Caco-2 (cell line): ENCODE measurements around the gene LRRC27. TPM values are rescaled to one million over a fixed set of nuclear protein-coding genes. Genes with fewer than 3 reads are reported as not detected.

ENCODE experiments used
- BruUV-seq: library from RNA; stranded (reverse); fragments of 400-500 nt; replicated peaks from 2 replicates; lab custom pipeline; 2021; lab: Mats Ljungman, UMichigan
- CTCF ChIA-PET: fragments of 300-600 bp; sonication (Branson Sonifier 250); formaldehyde crosslinking; loops from one replicate; lab custom pipeline; 2022; ENCODE audit warnings: antibody characterized with exemption; lab: Charles Lee
- POLR2A ChIA-PET: fragments of 300-600 bp; sonication (Branson Sonifier 250); formaldehyde crosslinking; loops from one replicate; lab custom pipeline; 2022; ENCODE audit warnings: antibody characterized with exemption; lab: Charles Lee
- DNase-seq, 2 experiments: peaks; one replicate each; pipeline versions ENCODE4 v3.0.0 to v3.0.0-alpha.2; 2020 to 2022
- H3K27me3 ChIP-seq: replicated peaks from 2 replicates; pipeline ENCODE4 v1.6.0; 2011; ENCODE audit warnings: low read length; ENCODE audit not compliant: control insufficient read depth, insufficient read depth
- H3K36me3 ChIP-seq: 2 replicates; pipeline ENCODE4 v1.5.1; 2011; ENCODE audit warnings: low read length; ENCODE audit not compliant: control insufficient read depth, insufficient read depth
- H3K4me1 ChIP-seq: fragments of 250-450 bp; sonication (Bioruptor Pico); 2 replicates; pipeline ENCODE4 v1.5.1; 2020; ENCODE audit warnings: mild to moderate bottlenecking
- H3K4me3 ChIP-seq: 2 replicates; pipeline ENCODE4 v1.5.1; 2011; ENCODE audit warnings: low read depth, mild to moderate bottlenecking, control low read depth, low read length
- H3K9me3 ChIP-seq: fragments of 250-450 bp; sonication (Bioruptor Pico); 2 replicates; pipeline ENCODE4 v1.5.1; 2020; ENCODE audit warnings: mild to moderate bottlenecking, moderate library complexity
- H3K27ac Mint-ChIP-seq: one replicate; pipeline ENCODE4 v1.8.0; 2022; ENCODE audit warnings: mixed read lengths; ENCODE audit not compliant: unreplicated experiment
- H3K27me3 Mint-ChIP-seq: one replicate; pipeline ENCODE4 v1.8.0; 2022; ENCODE audit warnings: mixed read lengths; ENCODE audit not compliant: insufficient read depth, unreplicated experiment
- H3K36me3 Mint-ChIP-seq: one replicate; pipeline ENCODE4 v1.8.0; 2022; ENCODE audit warnings: mild to moderate bottlenecking, mixed read lengths; ENCODE audit not compliant: insufficient read depth, unreplicated experiment
- H3K4me1 Mint-ChIP-seq: one replicate; pipeline ENCODE4 v1.8.0; 2022; ENCODE audit warnings: low read depth, mixed read lengths; ENCODE audit not compliant: unreplicated experiment
- H3K4me3 Mint-ChIP-seq: one replicate; pipeline ENCODE4 v1.8.0; 2022; ENCODE audit warnings: mild to moderate bottlenecking, moderate library complexity, mixed read lengths; ENCODE audit not compliant: unreplicated experiment
- H3K9me3 Mint-ChIP-seq: one replicate; pipeline ENCODE4 v1.8.0; 2022; ENCODE audit warnings: mixed read lengths; ENCODE audit not compliant: unreplicated experiment
- intact Hi-C: fragments of 100-400 bp; cut with micrococcal nuclease; formaldehyde crosslinking; loops from one replicate; pipeline ENCODE4 v1.10.0; 2022; ENCODE audit not compliant: unreplicated experiment
- total RNA-seq: library from RNA; stranded (reverse); gene quantifications from 2 replicates; pipeline ENCODE4 v1.2.3, GENCODE V29; 2022
- TF ChIP-seq, protein P1 (sequence below), 2 experiments: fragments of 200-600 bp in 1 of 2; IDR thresholded peaks; 1 replicate in 1 of 2; 2 replicates in 1 of 2; pipeline versions ENCODE4 v1.5.1 to v1.8.0; 2011 to 2022; ENCODE audit warnings: antibody characterized with exemption in 1 of 2, control low read depth in 1 of 2, inconsistent platforms in 1 of 2, low read depth in 1 of 2, low read length in 1 of 2, mild to moderate bottlenecking in 1 of 2, moderate library complexity in 1 of 2; ENCODE audit not compliant: insufficient read depth in 1 of 2, severe bottlenecking in 1 of 2, unreplicated experiment in 1 of 2

The LRRC27 gene
- total RNA-seq, 1 experiment from 2014 or later, result 11.7 TPM

- Mint-ChIP-seq H3K27ac (no peak overlapping the region), H3K36me3 (no peaks in the 10 kb centered on the region), H3K9me3 (no peaks in the 10 kb centered on the region), H3K4me1 (no peaks in the 10 kb centered on the region), H3K4me3 (no peak overlapping the region), H3K27me3 (peaks cover 4% of the 10 kb centered on the region)
- no peaks in the 10 kb centered on the region for H3K4me1 ChIP-seq
- intact Hi-C loops, result loop anchor here (10.0 kb wide), 1 partner anchor 251 kb away; no protein-coding TSS in a partner anchor
- POLR2A ChIA-PET, result no interaction called here
- no peaks in the 10 kb centered on the region for H3K36me3 ChIP-seq
- no TSS peak for BruUV-seq
- no peaks in the 10 kb centered on the region for H3K27me3 ChIP-seq
- H3K4me3 ChIP-seq, result no peak overlapping the region
- CTCF ChIA-PET, result no interaction called here
- TF ChIP-seq, protein P1, sequence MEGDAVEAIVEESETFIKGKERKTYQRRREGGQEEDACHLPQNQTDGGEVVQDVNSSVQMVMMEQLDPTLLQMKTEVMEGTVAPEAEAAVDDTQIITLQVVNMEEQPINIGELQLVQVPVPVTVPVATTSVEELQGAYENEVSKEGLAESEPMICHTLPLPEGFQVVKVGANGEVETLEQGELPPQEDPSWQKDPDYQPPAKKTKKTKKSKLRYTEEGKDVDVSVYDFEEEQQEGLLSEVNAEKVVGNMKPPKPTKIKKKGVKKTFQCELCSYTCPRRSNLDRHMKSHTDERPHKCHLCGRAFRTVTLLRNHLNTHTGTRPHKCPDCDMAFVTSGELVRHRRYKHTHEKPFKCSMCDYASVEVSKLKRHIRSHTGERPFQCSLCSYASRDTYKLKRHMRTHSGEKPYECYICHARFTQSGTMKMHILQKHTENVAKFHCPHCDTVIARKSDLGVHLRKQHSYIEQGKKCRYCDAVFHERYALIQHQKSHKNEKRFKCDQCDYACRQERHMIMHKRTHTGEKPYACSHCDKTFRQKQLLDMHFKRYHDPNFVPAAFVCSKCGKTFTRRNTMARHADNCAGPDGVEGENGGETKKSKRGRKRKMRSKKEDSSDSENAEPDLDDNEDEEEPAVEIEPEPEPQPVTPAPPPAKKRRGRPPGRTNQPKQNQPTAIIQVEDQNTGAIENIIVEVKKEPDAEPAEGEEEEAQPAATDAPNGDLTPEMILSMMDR (IDR thresholded peaks at IDR 0.05; ENCODE audit: insufficient read depth in 1 of 2, low read depth in 1 of 2, low read length in 1 of 2, severe bottlenecking in 1 of 2, unreplicated experiment in 1 of 2), result no peak
- DNase-seq, result no peak
- no peaks in the 10 kb centered on the region for H3K9me3 ChIP-seq
These were observed 51.8 kb downstream of the LRRC27 start for GRCh38 chr10:132383751-132384196.

GRCh38 chr10:132384618-132385388, 52.8 kb downstream of the LRRC27 start:
- BruUV-seq, result no TSS peak
- ChIA-PET CTCF (no interaction called here), POLR2A (no interaction called here)
- H3K36me3 Mint-ChIP-seq, result no peaks in the 10 kb centered on the region
- Histone ChIP-seq H3K9me3 (no peaks in the 10 kb centered on the region), H3K4me3 (no peak overlapping the region), H3K4me1 (peaks cover 10% of the 10 kb centered on the region), H3K27me3 (no peaks in the 10 kb centered on the region), H3K36me3 (no peaks in the 10 kb centered on the region)
- no peak for DNase-seq
- H3K4me3 Mint-ChIP-seq, result no peak overlapping the region
- TF ChIP-seq, protein P1 (IDR thresholded peaks at IDR 0.05; ENCODE audit: insufficient read depth in 1 of 2, low read depth in 1 of 2, low read length in 1 of 2, severe bottlenecking in 1 of 2, unreplicated experiment in 1 of 2), result no peak
- H3K4me1 Mint-ChIP-seq, result no peaks in the 10 kb centered on the region
- intact Hi-C loops, result loop anchor here (10.0 kb wide), 1 partner anchor 250 kb away; no protein-coding TSS in a partner anchor
- no peak overlapping the region for H3K27ac Mint-ChIP-seq
- H3K27me3 Mint-ChIP-seq, result no peaks in the 10 kb centered on the region
- no peaks in the 10 kb centered on the region for H3K9me3 Mint-ChIP-seq

DNA sequence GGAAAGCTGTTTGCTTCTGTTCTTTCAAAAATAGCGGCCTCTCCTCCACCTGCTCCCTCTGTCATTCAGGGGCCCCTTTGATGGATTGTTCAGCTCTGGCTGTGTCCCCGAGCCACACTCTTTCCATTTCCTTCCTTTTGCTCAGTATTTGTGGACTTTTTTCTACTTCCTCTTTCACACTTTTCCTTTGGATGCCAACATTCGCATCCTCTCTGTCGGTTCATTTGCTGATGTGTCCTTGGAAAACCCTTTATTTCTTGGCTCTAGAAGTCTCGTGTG, 53.3 kb downstream of the LRRC27 start:
- ChIA-PET CTCF (no interaction called here), POLR2A (no interaction called here)
- Mint-ChIP-seq H3K27me3 (no peaks in the 10 kb centered on the region), H3K4me3 (no peak overlapping the region), H3K4me1 (no peaks in the 10 kb centered on the region), H3K36me3 (no peaks in the 10 kb centered on the region), H3K27ac (no peak overlapping the region), H3K9me3 (no peaks in the 10 kb centered on the region)
- DNase-seq, result no peak
- H3K4me1 ChIP-seq, result peaks cover 11% of the 10 kb centered on the region
- no TSS peak for BruUV-seq
- H3K36me3 ChIP-seq, result no peaks in the 10 kb centered on the region
- H3K27me3 ChIP-seq, result no peaks in the 10 kb centered on the region
- no peak overlapping the region for H3K4me3 ChIP-seq
- intact Hi-C loops, result loop anchor here (10.0 kb wide), 1 partner anchor 249 kb away; no protein-coding TSS in a partner anchor
- TF ChIP-seq, protein P1 (IDR thresholded peaks at IDR 0.05; ENCODE audit: insufficient read depth in 1 of 2, low read depth in 1 of 2, low read length in 1 of 2, severe bottlenecking in 1 of 2, unreplicated experiment in 1 of 2), result no peak
- no peaks in the 10 kb centered on the region for H3K9me3 ChIP-seq
